HCT116 (cell line): ENCODE measurements around the gene RGS6. TPM values are rescaled to one million over a fixed set of nuclear protein-coding genes. Genes with fewer than 3 reads are reported as not detected.

Source experiments
- ATAC-seq: fragments of 200-7000 bp; cut with Tn5 transposase; 2 replicates; pipeline ENCODE4 v1.9.1; 2020; ENCODE audit warnings: mild to moderate bottlenecking, moderate library complexity
- BruUV-seq: library from RNA; stranded (reverse); fragments of 400-500 nt; replicated peaks from 2 replicates; lab custom pipeline; 2021; lab: Mats Ljungman, UMichigan
- CTCF ChIA-PET: fragments of 300-600 bp; sonication (Branson Sonifier 250); formaldehyde crosslinking; loops from one replicate; lab custom pipeline; 2021; ENCODE audit warnings: antibody characterized with exemption; lab: Charles Lee
- POLR2A ChIA-PET: fragments of 300-600, 350-600 bp; sonication (Branson Sonifier 250); formaldehyde crosslinking; loops from one replicate; lab custom pipeline; 2021; ENCODE audit warnings: antibody characterized with exemption; lab: Charles Lee
- RAD21 ChIA-PET, 2 experiments: fragments of 300-600 bp; sonication (Branson Sonifier 250); formaldehyde crosslinking; loops; one replicate each; lab custom pipeline; 2023; ENCODE audit warnings: low total read pairs in 2 of 2; ENCODE audit not compliant: uncharacterized antibody in 2 of 2, unreplicated experiment in 2 of 2, low non-redundant PET in 1 of 2; lab: Charles Lee
- DNase-seq: peaks from one replicate; pipeline ENCODE4 v3.0.0-alpha.2; 2010; ENCODE audit warnings: low read depth, low spot score
- H2AFZ ChIP-seq: fragments of 200-600 bp; shearing (Covaris generic), sonication (generic); 2 replicates; pipeline ENCODE4 v1.6.1; 2017; ENCODE audit warnings: low read depth, mixed run types, mixed read lengths, antibody characterized with exemption, low read length; ENCODE audit not compliant: poor library complexity, severe bottlenecking
- H3K27ac ChIP-seq: 2 replicates; pipeline ENCODE4 v1.5.1; 2012; ENCODE audit warnings: low read depth, low read length
- H3K27me3 ChIP-seq: fragments of 200-600 bp; sonication (generic); 2 replicates; pipeline ENCODE4 v1.6.1; 2016; ENCODE audit warnings: mixed run types, low read length, mixed read lengths; ENCODE audit not compliant: insufficient read depth
- H3K36me3 ChIP-seq, 2 experiments: fragments of 200-500 bp in 1 of 2; fragments of 200-600 bp in 1 of 2; sonication (Bioruptor generic) in 1 of 2; sonication (generic) in 1 of 2; 2 replicates each; pipeline versions ENCODE4 v1.5.1 to v1.6.1; 2014 to 2016; ENCODE audit warnings: low read length in 2 of 2, inconsistent platforms in 1 of 2, mixed read lengths in 1 of 2, mixed run types in 1 of 2; ENCODE audit not compliant: insufficient read depth in 2 of 2, control insufficient read depth in 1 of 2
- H3K4me1 ChIP-seq, 2 experiments: fragments of 200-600 bp in 1 of 2; sonication (generic) in 1 of 2; 2 replicates each; pipeline versions ENCODE4 v1.5.1 to v1.6.1; 2012 to 2017; ENCODE audit warnings: low read length in 2 of 2, inconsistent platforms in 1 of 2, mild to moderate bottlenecking in 1 of 2, mixed read lengths in 1 of 2, mixed run types in 1 of 2, moderate library complexity in 1 of 2; ENCODE audit not compliant: insufficient read depth in 2 of 2, control insufficient read depth in 1 of 2
- H3K4me2 ChIP-seq: fragments of 200-600 bp; sonication (generic); 2 replicates; pipeline ENCODE4 v1.6.1; 2017; ENCODE audit warnings: mixed run types, low read length, mixed read lengths
- H3K4me3 ChIP-seq, 2 experiments: fragments of 200-600 bp in 1 of 2; sonication (generic) in 1 of 2; replicated peaks in 1 of 2; 2 replicates each; pipeline ENCODE4 v1.5.1; 2011 to 2016; ENCODE audit warnings: low read length in 2 of 2, control low read depth in 1 of 2, low read depth in 1 of 2, mild to moderate bottlenecking in 1 of 2, mixed read lengths in 1 of 2, mixed run types in 1 of 2
- H3K79me2 ChIP-seq: fragments of 200-600 bp; sonication (generic); 2 replicates; pipeline ENCODE4 v1.6.1; 2017; ENCODE audit warnings: mild to moderate bottlenecking, mixed run types, low read length, moderate library complexity, mixed read lengths; ENCODE audit not compliant: insufficient read depth
- H3K9ac ChIP-seq: fragments of 200-600 bp; sonication (generic); 2 replicates; pipeline ENCODE4 v1.6.1; 2016; ENCODE audit warnings: low read length, mixed read lengths
- H3K9me2 ChIP-seq: fragments of 200-600 bp; sonication (generic), shearing (Covaris generic); 2 replicates; pipeline ENCODE4 v1.6.1; 2017; ENCODE audit warnings: mixed run types, mild to moderate bottlenecking, moderate library complexity; ENCODE audit not compliant: insufficient read depth
- H3K9me3 ChIP-seq, 2 experiments: fragments of 200-500 bp in 1 of 2; fragments of 200-600 bp in 1 of 2; sonication (Bioruptor generic) in 1 of 2; sonication (generic) in 1 of 2; 2 replicates each; pipeline ENCODE4 v1.6.1; 2014 to 2017; ENCODE audit warnings: low read length in 2 of 2, mixed read lengths in 2 of 2, inconsistent platforms in 1 of 2, low read depth in 1 of 2, mild to moderate bottlenecking in 1 of 2, mixed run types in 1 of 2, moderate library complexity in 1 of 2; ENCODE audit not compliant: control insufficient read depth in 1 of 2, insufficient read depth in 1 of 2
- H4K20me1 ChIP-seq: fragments of 200-600 bp; sonication (generic), shearing (Covaris generic); 2 replicates; pipeline ENCODE4 v1.6.1; 2017; ENCODE audit warnings: mixed run types, mild to moderate bottlenecking, moderate library complexity; ENCODE audit not compliant: insufficient read depth
- ELF1 ChIP-seq: IDR thresholded peaks from 2 replicates; pipeline ENCODE4 v1.6.1; 2012; ENCODE audit warnings: low read depth, borderline replicate concordance
- EZH2 ChIP-seq: fragments of 200-600 bp; sonication (generic); IDR thresholded peaks from 2 replicates; pipeline ENCODE4 v1.6.1; 2017; ENCODE audit warnings: antibody characterized with exemption, mixed run types
- EZH2phosphoT487 ChIP-seq: fragments of 200-600 bp; IDR thresholded peaks from 2 replicates; pipeline ENCODE4 v1.6.1; 2018; ENCODE audit warnings: antibody characterized with exemption, borderline replicate concordance
- JUND ChIP-seq: IDR thresholded peaks from 2 replicates; pipeline ENCODE4 v1.6.1; 2012
- RAD21 ChIP-seq: IDR thresholded peaks from 2 replicates; pipeline ENCODE4 v1.6.1; 2012; ENCODE audit warnings: low read depth, mild to moderate bottlenecking
- REST ChIP-seq: IDR thresholded peaks from 2 replicates; pipeline ENCODE4 v1.6.1; 2012; ENCODE audit warnings: low read depth
- SP1 ChIP-seq: IDR thresholded peaks from 2 replicates; pipeline ENCODE4 v1.6.1; 2012; ENCODE audit warnings: low read depth
- TCF7L2 ChIP-seq: IDR thresholded peaks from 2 replicates; pipeline ENCODE4 v1.7.0; 2011; ENCODE audit warnings: borderline replicate concordance, inconsistent platforms; ENCODE audit not compliant: insufficient read depth, insufficient read length; ENCODE audit errors: extremely low read depth
- ZBTB33 ChIP-seq: IDR thresholded peaks from 2 replicates; pipeline ENCODE4 v1.6.1; 2011; ENCODE audit warnings: mild to moderate bottlenecking, low read length, moderate library complexity; ENCODE audit not compliant: insufficient replicate concordance; ENCODE audit errors: extremely low read depth
- intact Hi-C: fragments of 100-400 bp; cut with micrococcal nuclease; formaldehyde crosslinking; loops from 2 replicates; pipeline ENCODE4 v1.10.0; 2022
- total RNA-seq: library from RNA; stranded (reverse); gene quantifications from one replicate; pipeline ENCODE4 v1.2.1, GENCODE V29; 2021; ENCODE audit not compliant: unreplicated experiment
- TF ChIP-seq, protein P1 (sequence below), 3 experiments: fragments of 200-600 bp in 1 of 3; sonication (generic) in 1 of 3; IDR thresholded peaks in 2 of 3; conservative IDR thresholded peaks in 1 of 3; 2 replicates each; pipeline ENCODE4 v1.5.1; 2012 to 2017; ENCODE audit warnings: low read depth in 2 of 3, low read length in 2 of 3, antibody characterized with exemption in 1 of 3, borderline replicate concordance in 1 of 3, control low read depth in 1 of 3, mild to moderate bottlenecking in 1 of 3, mixed read lengths in 1 of 3, mixed run types in 1 of 3, moderate library complexity in 1 of 3; ENCODE audit not compliant: insufficient read depth in 1 of 3

The RGS6 gene
- total RNA-seq, 1 experiment from 2014 or later, result 4.7 TPM

DNA sequence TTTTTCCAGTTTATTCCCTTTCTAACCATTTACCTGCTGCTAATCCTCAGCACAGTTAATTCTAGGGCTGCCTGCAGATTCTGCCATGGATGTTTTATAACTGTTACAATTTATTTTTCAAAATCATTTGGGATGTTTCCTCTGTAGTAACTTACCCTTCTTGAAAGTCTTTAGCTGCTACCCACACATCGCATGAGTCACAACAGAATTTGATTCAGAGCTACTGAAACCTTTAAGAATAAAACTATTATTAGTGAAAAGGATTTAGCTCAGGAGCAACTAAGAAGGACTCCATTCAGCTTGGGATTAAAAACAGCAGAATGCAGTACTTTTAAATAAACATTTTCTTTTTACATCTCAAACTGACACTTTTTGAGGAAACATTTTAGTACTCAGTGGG lies 41.7 kb upstream of the RGS6 start (continued):
- TF ChIP-seq ZBTB33, result no peak
- TF ChIP-seq RAD21, result no peak
- no peak for TF ChIP-seq ELF1
- no peak for TF ChIP-seq JUND
- TF ChIP-seq EZH2, result no peak
- TF ChIP-seq, protein P1, sequence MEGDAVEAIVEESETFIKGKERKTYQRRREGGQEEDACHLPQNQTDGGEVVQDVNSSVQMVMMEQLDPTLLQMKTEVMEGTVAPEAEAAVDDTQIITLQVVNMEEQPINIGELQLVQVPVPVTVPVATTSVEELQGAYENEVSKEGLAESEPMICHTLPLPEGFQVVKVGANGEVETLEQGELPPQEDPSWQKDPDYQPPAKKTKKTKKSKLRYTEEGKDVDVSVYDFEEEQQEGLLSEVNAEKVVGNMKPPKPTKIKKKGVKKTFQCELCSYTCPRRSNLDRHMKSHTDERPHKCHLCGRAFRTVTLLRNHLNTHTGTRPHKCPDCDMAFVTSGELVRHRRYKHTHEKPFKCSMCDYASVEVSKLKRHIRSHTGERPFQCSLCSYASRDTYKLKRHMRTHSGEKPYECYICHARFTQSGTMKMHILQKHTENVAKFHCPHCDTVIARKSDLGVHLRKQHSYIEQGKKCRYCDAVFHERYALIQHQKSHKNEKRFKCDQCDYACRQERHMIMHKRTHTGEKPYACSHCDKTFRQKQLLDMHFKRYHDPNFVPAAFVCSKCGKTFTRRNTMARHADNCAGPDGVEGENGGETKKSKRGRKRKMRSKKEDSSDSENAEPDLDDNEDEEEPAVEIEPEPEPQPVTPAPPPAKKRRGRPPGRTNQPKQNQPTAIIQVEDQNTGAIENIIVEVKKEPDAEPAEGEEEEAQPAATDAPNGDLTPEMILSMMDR (IDR thresholded peaks at IDR 0.05 in 2 of 3, conservative IDR thresholded peaks at IDR 0.05 in 1 of 3; ENCODE audit: borderline replicate concordance in 1 of 3, insufficient read depth in 1 of 3, low read depth in 2 of 3, low read length in 2 of 3), result no peak

DNA sequence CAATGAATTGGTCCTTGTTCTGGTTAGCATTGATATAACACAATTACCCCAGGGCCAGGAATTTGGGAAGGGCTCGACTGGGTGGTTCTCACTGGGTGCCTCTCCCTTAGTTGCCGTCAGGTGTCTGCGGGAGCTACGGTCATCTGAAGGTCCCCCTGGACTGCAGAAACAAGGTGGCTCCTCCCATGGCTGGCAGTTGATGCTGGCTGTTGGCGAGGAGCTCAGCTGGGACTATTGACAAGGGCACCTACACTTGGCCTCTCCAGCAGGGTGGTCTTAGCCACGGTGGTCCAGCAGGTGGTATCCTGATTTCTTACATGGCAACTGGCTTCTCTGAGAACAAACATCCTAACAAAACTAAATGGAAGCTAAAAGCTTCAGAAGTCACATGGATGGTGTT lies 41.0 kb upstream of the RGS6 start:
- Histone ChIP-seq H3K9me3 (no peaks in the 10 kb centered on the region), H3K9ac (no peak overlapping the region), H3K79me2 (no peaks in the 10 kb centered on the region), H3K4me1 (no peaks in the 10 kb centered on the region), H2AFZ (no peak overlapping the region), H4K20me1 (no peaks in the 10 kb centered on the region), H3K4me3 (no peak overlapping the region), H3K9me2 (no peaks in the 10 kb centered on the region), H3K27ac (no peak overlapping the region), H3K4me2 (no peak overlapping the region), H3K36me3 (no peaks in the 10 kb centered on the region), H3K27me3 (no peaks in the 10 kb centered on the region)
- ATAC-seq, result no peak
- RAD21 ChIA-PET, result no interaction called here
- CTCF ChIA-PET, result no interaction called here
- POLR2A ChIA-PET, result no interaction called here
- no peak for DNase-seq
- BruUV-seq, result no TSS peak
- intact Hi-C loops, result no loop called here
- TF ChIP-seq REST, result no peak
- no peak for TF ChIP-seq TCF7L2
- no peak for TF ChIP-seq ELF1
- no peak for TF ChIP-seq EZH2
- TF ChIP-seq, protein P1 (IDR thresholded peaks at IDR 0.05 in 2 of 3, conservative IDR thresholded peaks at IDR 0.05 in 1 of 3; ENCODE audit: borderline replicate concordance in 1 of 3, insufficient read depth in 1 of 3, low read depth in 2 of 3, low read length in 2 of 3), result no peak
- TF ChIP-seq EZH2phosphoT487, result no peak
- no peak for TF ChIP-seq SP1
- TF ChIP-seq ZBTB33, result no peak
